Measurements from ENCODE around the gene BCAS3. TPM values are rescaled to one million over a fixed set of nuclear protein-coding genes. Genes with fewer than 3 reads are reported as not detected.

Gene BCAS3
- total and polyA plus RNA-seq, 11 donors, result 4.5 to 23.5 (median 17.9) TPM

DNA sequence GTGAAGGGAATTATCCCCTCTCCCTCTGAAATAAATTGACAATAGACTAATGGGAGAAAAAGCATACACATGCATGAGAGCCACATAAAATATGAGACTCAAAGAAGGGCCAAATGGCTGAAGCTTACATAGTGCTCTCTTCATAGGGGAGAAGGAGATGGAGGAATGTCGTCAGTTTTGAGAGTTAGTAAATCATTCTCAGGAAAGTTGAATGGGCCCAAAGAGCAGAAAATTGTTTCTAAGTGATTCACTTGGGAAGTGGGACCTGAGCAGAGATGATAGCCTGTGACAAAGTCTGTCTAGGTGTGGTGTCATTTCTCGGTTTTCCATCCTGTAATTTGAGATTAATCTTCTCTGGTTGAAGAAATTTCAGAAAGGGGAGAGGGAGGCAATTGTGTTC is 35.0 kb downstream of the BCAS3 start:
- intact Hi-C loops (cut with DNase I), result loop anchor here in 3 of 10 donors (10.0 kb wide), 3 partner anchors 62 to 1132 kb away; no protein-coding TSS in a partner anchor
- no peak for DNase-seq
- Histone ChIP-seq H3K4me3 (no peak overlapping the region), H3K27me3 (no peaks in the 10 kb centered on the region), H3K9me3 (no peaks in the 10 kb centered on the region), H3K27ac (no peak overlapping the region), H3K36me3 (peaks cover 0 to 43% (median 25%) of the 10 kb centered on the region in 9 donors), H3K4me1 (no peaks in the 10 kb centered on the region)
- no peak for TF ChIP-seq POLR2A (IDR thresholded peaks at IDR 0.05)
- TF ChIP-seq, protein P1, sequence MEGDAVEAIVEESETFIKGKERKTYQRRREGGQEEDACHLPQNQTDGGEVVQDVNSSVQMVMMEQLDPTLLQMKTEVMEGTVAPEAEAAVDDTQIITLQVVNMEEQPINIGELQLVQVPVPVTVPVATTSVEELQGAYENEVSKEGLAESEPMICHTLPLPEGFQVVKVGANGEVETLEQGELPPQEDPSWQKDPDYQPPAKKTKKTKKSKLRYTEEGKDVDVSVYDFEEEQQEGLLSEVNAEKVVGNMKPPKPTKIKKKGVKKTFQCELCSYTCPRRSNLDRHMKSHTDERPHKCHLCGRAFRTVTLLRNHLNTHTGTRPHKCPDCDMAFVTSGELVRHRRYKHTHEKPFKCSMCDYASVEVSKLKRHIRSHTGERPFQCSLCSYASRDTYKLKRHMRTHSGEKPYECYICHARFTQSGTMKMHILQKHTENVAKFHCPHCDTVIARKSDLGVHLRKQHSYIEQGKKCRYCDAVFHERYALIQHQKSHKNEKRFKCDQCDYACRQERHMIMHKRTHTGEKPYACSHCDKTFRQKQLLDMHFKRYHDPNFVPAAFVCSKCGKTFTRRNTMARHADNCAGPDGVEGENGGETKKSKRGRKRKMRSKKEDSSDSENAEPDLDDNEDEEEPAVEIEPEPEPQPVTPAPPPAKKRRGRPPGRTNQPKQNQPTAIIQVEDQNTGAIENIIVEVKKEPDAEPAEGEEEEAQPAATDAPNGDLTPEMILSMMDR (IDR thresholded peaks at IDR 0.05), result no peak
- WGBS, 4 donors, result 85 to 92% (median 88%) methylated on average over 2 of the region's 2 CpGs
- ATAC-seq, result no peak

DNA sequence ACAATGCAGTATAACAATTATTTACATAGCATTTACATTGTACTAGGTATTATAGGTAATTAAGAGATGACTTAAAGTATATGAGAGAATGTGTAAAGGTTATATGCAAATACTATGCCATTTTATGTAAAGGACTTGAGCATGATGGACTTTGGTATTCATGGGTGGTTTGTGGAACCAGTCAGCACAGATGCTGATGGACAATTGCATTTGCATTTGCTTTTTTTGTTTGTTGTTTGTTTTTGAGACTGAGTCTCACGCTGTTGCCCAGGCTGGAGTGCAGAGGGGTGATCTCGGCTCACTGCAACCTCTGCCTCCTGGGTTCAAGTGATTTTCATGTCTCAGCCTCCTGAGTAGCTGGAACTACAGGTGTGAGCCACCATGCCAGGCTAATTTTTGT is 36.0 kb downstream of the BCAS3 start:
- DNase-seq (no peak), ATAC-seq (no peak)
- no peaks in the 10 kb centered on the region for H3K27me3 ChIP-seq
- 95 to 99% (median 96%) methylated on average over 2 of the region's 2 CpGs for WGBS, 4 donors
- H3K36me3 ChIP-seq, result peaks cover 0 to 40% (median 18%) of the 10 kb centered on the region in 9 donors
- H3K9me3 ChIP-seq, result no peaks in the 10 kb centered on the region
- intact Hi-C loops (cut with DNase I), result loop anchor here in 3 of 10 donors (10.0 kb wide), 3 partner anchors 61 to 1131 kb away; no protein-coding TSS in a partner anchor
- H3K4me1 ChIP-seq, result no peaks in the 10 kb centered on the region
- H3K4me3 ChIP-seq, result no peak overlapping the region
- H3K27ac ChIP-seq, result no peak overlapping the region
- TF ChIP-seq POLR2A (IDR thresholded peaks at IDR 0.05), result no peak
- TF ChIP-seq, protein P1 (IDR thresholded peaks at IDR 0.05), result no peak

DNA sequence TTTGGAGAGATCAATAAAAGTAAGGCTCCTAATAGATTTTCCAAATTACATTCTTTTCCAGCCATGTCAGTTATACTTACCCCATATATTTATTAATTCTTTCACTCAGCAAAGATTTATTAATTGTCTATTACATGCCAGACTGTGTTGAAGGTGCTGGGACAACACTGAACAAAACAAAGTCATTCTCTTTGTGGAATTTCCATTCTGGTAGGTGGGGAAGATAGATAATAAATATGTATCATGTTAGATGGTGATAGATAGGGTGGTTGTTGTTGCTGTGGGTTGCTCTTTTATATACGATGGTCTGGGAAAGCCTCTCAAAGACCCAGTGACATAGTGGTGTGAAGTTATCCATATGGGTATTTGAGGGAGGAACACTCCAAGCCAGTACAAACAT is 39.1 kb downstream of the BCAS3 start:
- WGBS, 4 donors, result 86 to 97% (median 92%) methylated on average over 1 of the region's 1 CpG
- H3K36me3 ChIP-seq, result peaks cover 0 to 16% (median 0%) of the 10 kb centered on the region in 9 donors
- H3K27me3 ChIP-seq, result no peaks in the 10 kb centered on the region
- no peaks in the 10 kb centered on the region for H3K9me3 ChIP-seq
- ATAC-seq, result no peak
- H3K27ac ChIP-seq, result no peak overlapping the region
- no peak for TF ChIP-seq POLR2A (IDR thresholded peaks at IDR 0.05)
- TF ChIP-seq, protein P1 (IDR thresholded peaks at IDR 0.05), result no peak
- H3K4me1 ChIP-seq, result peaks cover 0 to 3% (median 0%) of the 10 kb centered on the region in 12 donors
- H3K4me3 ChIP-seq, result no peak overlapping the region
- intact Hi-C loops (cut with DNase I), result loop anchor here in 3 of 10 donors (5.0 to 10.0 kb wide), 4 partner anchors 58 to 1128 kb away; no protein-coding TSS in a partner anchor
- DNase-seq, result no peak

DNA sequence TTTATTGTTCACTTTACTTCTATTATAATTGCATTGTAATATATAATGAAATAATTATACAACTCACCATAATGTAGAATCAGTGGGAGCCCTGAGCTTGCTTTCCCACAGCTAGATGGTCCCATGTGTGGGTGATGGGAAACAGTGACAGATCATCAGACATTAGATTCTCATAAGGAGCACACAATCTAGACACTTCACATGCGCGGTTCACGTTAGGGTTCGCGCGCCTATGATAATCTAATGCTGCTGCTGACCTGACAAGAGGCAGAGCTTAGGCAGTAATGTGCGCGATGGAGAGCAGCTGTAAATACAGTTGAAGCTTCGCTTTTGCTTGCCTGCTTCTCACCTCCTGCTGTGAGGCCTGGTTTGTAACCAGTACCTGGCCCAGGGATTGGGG is 40.2 kb downstream of the BCAS3 start:
- Histone ChIP-seq H3K27ac (no peak overlapping the region), H3K36me3 (peaks cover 0 to 10% (median 0%) of the 10 kb centered on the region in 9 donors), H3K9me3 (no peaks in the 10 kb centered on the region), H3K4me1 (peaks cover 0 to 3% (median 0%) of the 10 kb centered on the region in 12 donors), H3K4me3 (no peak overlapping the region), H3K27me3 (no peaks in the 10 kb centered on the region)
- 80 to 92% (median 83%) methylated on average over 9 of the region's 9 CpGs for WGBS, 4 donors
- no peak for DNase-seq
- intact Hi-C loops (cut with DNase I), result loop anchor here in 3 of 10 donors (5.0 to 10.0 kb wide), 4 partner anchors 57 to 1127 kb away; no protein-coding TSS in a partner anchor
- ATAC-seq, result no peak
- TF ChIP-seq POLR2A (IDR thresholded peaks at IDR 0.05), result no peak
- TF ChIP-seq, protein P1 (IDR thresholded peaks at IDR 0.05), result no peak

All from heart left ventricle (tissue), 16 donors.